Skeletal muscle satellite cell (primary cell): ENCODE data around the gene KIF20B. TPM values are rescaled to one million over a fixed set of nuclear protein-coding genes. Genes with fewer than 3 reads are reported as not detected.

Experiments
- H3K27me3 ChIP-seq: 2 replicates; pipeline ENCODE4 v1.7.0; 2013; ENCODE audit warnings: low read length; ENCODE audit not compliant: control insufficient read depth, insufficient read depth
- H3K36me3 ChIP-seq: 2 replicates; pipeline ENCODE4 v1.7.0; 2013; ENCODE audit warnings: mild to moderate bottlenecking, control low read depth, low read length; ENCODE audit not compliant: insufficient read depth
- H3K4me1 ChIP-seq: 2 replicates; pipeline ENCODE4 v1.7.0; 2013; ENCODE audit warnings: low read length; ENCODE audit not compliant: control insufficient read depth, insufficient read depth
- H3K4me2 ChIP-seq: 2 replicates; pipeline ENCODE4 v1.7.0; 2013; ENCODE audit warnings: mild to moderate bottlenecking, low read length
- H3K4me3 ChIP-seq: 2 replicates; pipeline ENCODE4 v1.7.0; 2013; ENCODE audit warnings: low read length
- H3K9ac ChIP-seq: 2 replicates; pipeline ENCODE4 v1.7.0; 2013; ENCODE audit warnings: mild to moderate bottlenecking, low read depth, low read length, moderate library complexity
- H3K9me3 ChIP-seq: replicated peaks from 2 replicates; pipeline ENCODE4 v1.7.0; 2013; ENCODE audit warnings: mild to moderate bottlenecking, control low read depth, low read length
- total RNA-seq: library from RNA; depleted of rRNA; stranded (reverse); fragments of >200 nt; gene quantifications from 2 replicates; pipeline ENCODE4 v1.2.3, GENCODE V29; 2012; rRNA removed

Gene KIF20B
- 13.8 and 14.7 TPM in 2 replicates for total RNA-seq

- Histone ChIP-seq H3K27me3 (no peaks in the 10 kb centered on the region), H3K36me3 (no peaks in the 10 kb centered on the region), H3K4me1 (peaks cover 23% of the 10 kb centered on the region), H3K9ac (peak within 1 kb of the TSS; percentile 86), H3K9me3 (no peaks in the 10 kb centered on the region), H3K4me3 (peak within 1 kb of the TSS; percentile 91), H3K4me2 (peak within 1 kb of the TSS; percentile 94)
Observed at GRCh38 chr10:89701242-89702120, at the start of gene KIF20B. Gene KIF20B (plus strand): TSS chr10:89701590. CDS start chr10:89705295, 3,705 bp downstream.

GRCh38 chr10:89651916-89652573 lies 49.3 kb upstream of the KIF20B start:
- Histone ChIP-seq H3K4me3 (no peak overlapping the region), H3K9me3 (no peaks in the 10 kb centered on the region), H3K9ac (no peak overlapping the region), H3K4me2 (no peak overlapping the region), H3K36me3 (no peaks in the 10 kb centered on the region), H3K27me3 (no peaks in the 10 kb centered on the region), H3K4me1 (peaks cover 3% of the 10 kb centered on the region)

- Histone ChIP-seq H3K4me2 (no peak overlapping the region), H3K9ac (no peak overlapping the region), H3K4me3 (no peak overlapping the region), H3K9me3 (no peaks in the 10 kb centered on the region), H3K4me1 (peaks cover 3% of the 10 kb centered on the region), H3K27me3 (no peaks in the 10 kb centered on the region), H3K36me3 (no peaks in the 10 kb centered on the region)
Observed at GRCh38 chr10:89652806-89653370, 48.5 kb upstream of the KIF20B start.

- H3K27me3 ChIP-seq: no peaks in the 10 kb centered on the region
- no peak overlapping the region for H3K4me2 ChIP-seq
- no peaks in the 10 kb centered on the region for H3K9me3 ChIP-seq
- peaks cover 4% of the 10 kb centered on the region for H3K4me1 ChIP-seq
- H3K9ac ChIP-seq: no peak overlapping the region
- no peaks in the 10 kb centered on the region for H3K36me3 ChIP-seq
- no peak overlapping the region for H3K4me3 ChIP-seq
Observed at GRCh38 chr10:89653410-89653869, 48.0 kb upstream of the KIF20B start.

GRCh38 chr10:89655722-89656121 lies 45.7 kb upstream of the KIF20B start:
- H3K27me3 ChIP-seq: no peaks in the 10 kb centered on the region
- H3K4me1 ChIP-seq: peaks cover 19% of the 10 kb centered on the region

GRCh38 chr10:89657302-89657701 lies 44.1 kb upstream of the KIF20B start:
- H3K9me3 ChIP-seq: no peaks in the 10 kb centered on the region
- no peak overlapping the region for H3K4me2 ChIP-seq
- peaks cover 19% of the 10 kb centered on the region for H3K4me1 ChIP-seq
- no peak overlapping the region for H3K4me3 ChIP-seq
- H3K27me3 ChIP-seq: no peaks in the 10 kb centered on the region
- H3K36me3 ChIP-seq: no peaks in the 10 kb centered on the region
- H3K9ac ChIP-seq: no peak overlapping the region

More at GRCh38 chr10:89655722-89656121, 45.7 kb upstream of the KIF20B start:
- Histone ChIP-seq H3K9me3 (no peaks in the 10 kb centered on the region), H3K9ac (no peak overlapping the region), H3K36me3 (no peaks in the 10 kb centered on the region), H3K4me2 (no peak overlapping the region), H3K4me3 (no peak overlapping the region)

- no peaks in the 10 kb centered on the region for H3K27me3 ChIP-seq
- peak overlapping the region; percentile 64 for H3K4me2 ChIP-seq
- peak overlapping the region; percentile 39 for H3K4me3 ChIP-seq
- no peaks in the 10 kb centered on the region for H3K9me3 ChIP-seq
- H3K9ac ChIP-seq: peak overlapping the region; percentile 9
- H3K36me3 ChIP-seq: no peaks in the 10 kb centered on the region
- H3K4me1 ChIP-seq: peaks cover 16% of the 10 kb centered on the region
Observed at GRCh38 chr10:89659143-89660131, 42.0 kb upstream of the KIF20B start.

GRCh38 chr10:89662596-89662995 lies 38.8 kb upstream of the KIF20B start:
- no peaks in the 10 kb centered on the region for H3K9me3 ChIP-seq
- no peak overlapping the region for H3K4me3 ChIP-seq
- peaks cover 16% of the 10 kb centered on the region for H3K4me1 ChIP-seq
- H3K36me3 ChIP-seq: no peaks in the 10 kb centered on the region
- H3K27me3 ChIP-seq: no peaks in the 10 kb centered on the region
- H3K9ac ChIP-seq: no peak overlapping the region
- no peak overlapping the region for H3K4me2 ChIP-seq

GRCh38 chr10:89663144-89663543 lies 38.2 kb upstream of the KIF20B start:
- H3K9ac ChIP-seq: no peak overlapping the region
- H3K4me3 ChIP-seq: no peak overlapping the region
- H3K27me3 ChIP-seq: no peaks in the 10 kb centered on the region
- H3K9me3 ChIP-seq: no peaks in the 10 kb centered on the region
- no peaks in the 10 kb centered on the region for H3K36me3 ChIP-seq
- no peak overlapping the region for H3K4me2 ChIP-seq
- peaks cover 16% of the 10 kb centered on the region for H3K4me1 ChIP-seq

GRCh38 chr10:89664203-89664602 lies 37.2 kb upstream of the KIF20B start:
- Histone ChIP-seq H3K4me2 (no peak overlapping the region), H3K9me3 (no peaks in the 10 kb centered on the region), H3K36me3 (no peaks in the 10 kb centered on the region), H3K4me1 (peaks cover 8% of the 10 kb centered on the region), H3K27me3 (no peaks in the 10 kb centered on the region), H3K4me3 (no peak overlapping the region), H3K9ac (no peak overlapping the region)
